BJ (cell line): Measurements from ENCODE around the gene NBEA. TPM values are rescaled to one million over a fixed set of nuclear protein-coding genes. Genes with fewer than 3 reads are reported as not detected.

Source experiments
- CTCF ChIA-PET: fragments of 350-600 bp; formaldehyde crosslinking; extraction: SDS; loops from one replicate; lab custom pipeline; 2021; ENCODE audit warnings: antibody characterized with exemption, inconsistent platforms; lab: Yijun Ruan, JAX
- POLR2A ChIA-PET: fragments of 300-600 bp; sonication (Branson Sonifier 250); formaldehyde crosslinking; extraction: SDS; loops from one replicate; lab custom pipeline; 2021; ENCODE audit warnings: antibody characterized with exemption; lab: Charles Lee
- DNase-seq: peaks from one replicate; pipeline ENCODE4 v3.0.0-alpha.2; 2011; ENCODE audit warnings: low read depth
- H3K27me3 ChIP-seq: 2 replicates; pipeline ENCODE4 v1.6.0; 2011; ENCODE audit warnings: low read length; ENCODE audit not compliant: control insufficient read depth, insufficient read depth
- H3K36me3 ChIP-seq: 2 replicates; pipeline ENCODE4 v1.5.1; 2011; ENCODE audit warnings: low read length; ENCODE audit not compliant: control insufficient read depth, insufficient read depth
- H3K4me3 ChIP-seq: 2 replicates; pipeline ENCODE4 v1.5.1; 2011; ENCODE audit warnings: low read depth, mild to moderate bottlenecking, control low read depth, low read length
- polyA plus RNA-seq: library from polyadenylated mRNA; depleted of rRNA; stranded (reverse); fragments of >200 nt; gene quantifications from 2 replicates; pipeline ENCODE4 v1.2.3, GENCODE V29; 2011
- TF ChIP-seq, protein P1 (sequence below): IDR thresholded peaks from 2 replicates; pipeline ENCODE4 v1.5.1; 2011; ENCODE audit warnings: low read depth, mild to moderate bottlenecking, control low read depth, inconsistent platforms, low read length, moderate library complexity; ENCODE audit not compliant: insufficient read depth

Gene NBEA
- polyA plus RNA-seq, 1 experiment, result 17.8 TPM

DNA sequence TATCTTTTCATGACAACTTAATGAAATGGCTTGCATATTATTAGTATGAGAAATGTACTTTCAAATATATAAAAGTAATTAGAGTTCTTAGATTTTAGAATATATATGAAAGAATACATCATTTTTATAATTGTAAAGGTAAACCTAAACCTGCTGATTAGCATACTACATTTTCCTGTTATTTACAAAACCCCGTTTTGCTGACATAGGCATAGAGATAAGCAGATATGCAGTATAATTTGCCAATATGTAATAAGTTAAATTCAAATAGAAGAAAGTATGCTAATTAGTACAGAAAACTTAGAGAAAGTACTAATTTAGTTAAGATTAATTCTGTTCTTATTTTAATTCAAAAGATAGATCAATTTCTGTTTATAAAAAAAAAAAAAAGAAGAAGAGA lies 513.0 kb downstream of the NBEA start:
- H3K27me3 ChIP-seq, result no peaks in the 10 kb centered on the region
- no peaks in the 10 kb centered on the region for H3K36me3 ChIP-seq
- ChIA-PET CTCF (no interaction called here), POLR2A (no interaction called here)
- DNase-seq, result no peak
- H3K4me3 ChIP-seq, result no peak overlapping the region
- TF ChIP-seq, protein P1, sequence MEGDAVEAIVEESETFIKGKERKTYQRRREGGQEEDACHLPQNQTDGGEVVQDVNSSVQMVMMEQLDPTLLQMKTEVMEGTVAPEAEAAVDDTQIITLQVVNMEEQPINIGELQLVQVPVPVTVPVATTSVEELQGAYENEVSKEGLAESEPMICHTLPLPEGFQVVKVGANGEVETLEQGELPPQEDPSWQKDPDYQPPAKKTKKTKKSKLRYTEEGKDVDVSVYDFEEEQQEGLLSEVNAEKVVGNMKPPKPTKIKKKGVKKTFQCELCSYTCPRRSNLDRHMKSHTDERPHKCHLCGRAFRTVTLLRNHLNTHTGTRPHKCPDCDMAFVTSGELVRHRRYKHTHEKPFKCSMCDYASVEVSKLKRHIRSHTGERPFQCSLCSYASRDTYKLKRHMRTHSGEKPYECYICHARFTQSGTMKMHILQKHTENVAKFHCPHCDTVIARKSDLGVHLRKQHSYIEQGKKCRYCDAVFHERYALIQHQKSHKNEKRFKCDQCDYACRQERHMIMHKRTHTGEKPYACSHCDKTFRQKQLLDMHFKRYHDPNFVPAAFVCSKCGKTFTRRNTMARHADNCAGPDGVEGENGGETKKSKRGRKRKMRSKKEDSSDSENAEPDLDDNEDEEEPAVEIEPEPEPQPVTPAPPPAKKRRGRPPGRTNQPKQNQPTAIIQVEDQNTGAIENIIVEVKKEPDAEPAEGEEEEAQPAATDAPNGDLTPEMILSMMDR, result no peak

DNA sequence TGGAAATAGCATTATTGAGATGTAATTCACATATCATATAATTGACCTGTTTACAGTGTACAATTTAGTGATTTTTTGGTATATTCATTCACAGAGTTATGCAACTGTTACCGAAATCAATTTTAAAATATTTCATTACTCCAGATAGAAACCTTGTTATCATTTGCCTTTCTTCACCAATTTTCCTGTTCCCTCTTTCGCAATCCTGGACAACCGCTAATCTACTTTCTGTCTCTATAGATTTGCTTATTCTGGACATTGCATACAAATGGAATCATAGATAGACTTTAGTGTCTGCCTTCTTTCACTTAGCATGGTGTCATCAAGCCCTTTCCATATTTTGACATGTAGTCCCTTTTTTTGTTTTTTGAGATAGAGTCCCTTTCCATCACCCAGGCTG lies 515.2 kb downstream of the NBEA start:
- CTCF ChIA-PET, result no interaction called here

DNA sequence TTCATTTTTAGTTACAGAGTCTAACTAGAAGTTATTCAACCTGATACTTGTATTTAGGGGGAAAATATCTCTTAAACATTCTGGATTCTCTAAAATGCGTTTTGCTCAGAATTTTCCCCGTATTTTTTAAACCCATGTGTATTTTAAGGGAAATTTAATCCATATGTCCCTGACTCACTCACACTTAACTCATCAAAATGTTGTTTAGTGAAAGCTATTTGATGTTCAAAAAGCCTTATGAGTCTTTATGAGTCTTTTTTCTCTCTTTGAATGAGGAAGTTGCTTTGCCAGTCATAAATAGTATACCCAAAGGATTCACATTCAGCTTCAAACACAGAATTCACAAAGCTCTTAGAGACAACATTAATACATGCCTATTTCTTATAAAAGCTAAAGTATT lies 518.0 kb downstream of the NBEA start:
- CTCF ChIA-PET, result interaction anchor here (0.7 to 0.9 kb wide), 3 partner anchors 8 to 359 kb away, joined by 3 to 4 read pairs (median 3); no protein-coding TSS in a partner anchor
- no peak overlapping the region for H3K4me3 ChIP-seq
- DNase-seq, result no peak
- no peaks in the 10 kb centered on the region for H3K27me3 ChIP-seq
- POLR2A ChIA-PET, result no interaction called here
- TF ChIP-seq, protein P1, result no peak
- no peaks in the 10 kb centered on the region for H3K36me3 ChIP-seq

More for the DNA sequence above, 515.2 kb downstream of the NBEA start:
- no peaks in the 10 kb centered on the region for H3K27me3 ChIP-seq
- POLR2A ChIA-PET, result no interaction called here
- no peak for DNase-seq
- TF ChIP-seq, protein P1, result no peak
- no peaks in the 10 kb centered on the region for H3K36me3 ChIP-seq
- no peak overlapping the region for H3K4me3 ChIP-seq

DNA sequence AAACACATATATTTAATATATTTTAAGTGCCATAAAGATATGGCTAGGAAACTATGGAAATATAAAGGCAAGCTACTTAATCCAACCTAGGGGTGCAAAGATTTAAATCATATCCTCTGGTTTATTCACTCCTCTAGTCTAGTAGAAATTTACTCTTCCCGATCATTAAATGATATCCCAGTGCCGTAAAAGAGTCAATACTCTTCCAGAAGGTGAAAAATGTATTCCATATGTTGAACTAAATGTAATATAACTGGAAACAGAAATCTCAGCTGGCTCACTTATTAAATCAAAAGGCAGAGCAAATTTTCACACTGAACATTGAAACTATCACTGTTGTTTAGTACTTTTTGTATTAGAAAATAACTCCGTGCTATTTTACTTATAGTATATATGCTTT lies 523.3 kb downstream of the NBEA start:
- no peaks in the 10 kb centered on the region for H3K36me3 ChIP-seq
- no peaks in the 10 kb centered on the region for H3K27me3 ChIP-seq
- CTCF ChIA-PET, result interaction anchor here (1.1 kb wide), 1 partner anchor 43 kb away, joined by 3 read pairs; no protein-coding TSS in a partner anchor
- H3K4me3 ChIP-seq, result no peak overlapping the region
- no peak for DNase-seq
- TF ChIP-seq, protein P1, result no peak
- POLR2A ChIA-PET, result interaction anchor here (0.6 kb wide), 1 partner anchor 311 kb away, joined by 3 read pairs; no protein-coding TSS in a partner anchor

DNA sequence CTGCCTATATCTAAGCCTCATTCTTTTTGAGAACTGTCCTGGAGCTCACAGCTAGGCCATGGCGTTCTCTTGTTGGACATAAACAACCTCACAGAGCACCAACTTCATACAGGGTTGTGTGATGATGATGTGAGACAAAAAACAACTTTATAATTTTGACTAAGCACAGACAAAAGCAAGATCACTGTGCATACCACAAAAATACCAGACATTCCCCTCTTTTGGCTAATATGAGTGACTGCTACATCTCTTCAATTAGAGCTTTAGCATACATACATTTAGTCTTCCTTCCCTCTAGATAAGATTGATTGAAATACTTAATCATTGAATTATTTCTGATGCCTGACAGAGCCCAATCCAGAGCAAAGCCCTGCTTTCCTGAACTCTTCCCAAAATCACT lies 526.1 kb downstream of the NBEA start:
- H3K4me3 ChIP-seq, result no peak overlapping the region
- DNase-seq, result no peak
- H3K27me3 ChIP-seq, result no peaks in the 10 kb centered on the region
- H3K36me3 ChIP-seq, result peaks cover 2% of the 10 kb centered on the region; the same call in 1 of the 2 replicates
- POLR2A ChIA-PET, result interaction anchor here (1.4 kb wide), 1 partner anchor 8 kb away, joined by 6 read pairs; the partner anchor contains the start of gene MAB21L1
- CTCF ChIA-PET, result interaction anchor here (0.6 to 1.4 kb wide), 4 partner anchors 8 to 319 kb away, joined by 3 to 7 read pairs (median 3); no protein-coding TSS in a partner anchor
- TF ChIP-seq, protein P1, result no peak
